GM23338 (cell line): ENCODE results near the gene AK4. TPM values are rescaled to one million over a fixed set of nuclear protein-coding genes. Genes with fewer than 3 reads are reported as not detected.
"Not testable (repeated sequence)": the region's sequence is repeated elsewhere in the genome, so short reads cannot be mapped to it uniquely, and the experiment has no call there.

Experiments
- ATAC-seq: fragments of 200-7000 bp; cut with Tn5 transposase; 3 replicates; pipeline ENCODE4 v1.9.1; 2020
- DNase-seq: peaks from one replicate; pipeline ENCODE4 v3.0.0-alpha.2; 2015; ENCODE audit warnings: low spot score
- H2AFZ ChIP-seq: fragments of 200-600 bp; sonication (generic); 2 replicates; pipeline ENCODE4 v1.8.0; 2016; ENCODE audit warnings: antibody characterized with exemption, mild to moderate bottlenecking, moderate library complexity
- H3F3A ChIP-seq: fragments of 200-600 bp; sonication (generic); replicated peaks from 2 replicates; pipeline ENCODE4 v1.8.0; 2017; ENCODE audit warnings: antibody characterized with exemption, mixed run types, low read depth
- H3K27ac ChIP-seq: fragments of 200-600 bp; sonication (generic); 2 replicates; pipeline ENCODE4 v1.6.1; 2016; ENCODE audit warnings: low read depth
- H3K27me3 ChIP-seq: fragments of 200-600 bp; sonication (generic); 2 replicates; pipeline ENCODE4 v1.8.0; 2016; ENCODE audit warnings: mild to moderate bottlenecking, mixed run types, moderate library complexity; ENCODE audit not compliant: insufficient read depth
- H3K36me3 ChIP-seq: fragments of 200-600 bp; sonication (generic); 2 replicates; pipeline ENCODE4 v1.8.0; 2016; ENCODE audit warnings: mild to moderate bottlenecking; ENCODE audit not compliant: insufficient read depth
- H3K4me1 ChIP-seq: fragments of 200-600 bp; sonication (generic); 2 replicates; pipeline ENCODE4 v1.8.0; 2016; ENCODE audit warnings: mild to moderate bottlenecking, moderate library complexity; ENCODE audit not compliant: insufficient read depth
- H3K4me2 ChIP-seq: fragments of 200-600 bp; sonication (generic); 2 replicates; pipeline ENCODE4 v1.7.1; 2017; ENCODE audit warnings: mixed run types
- H3K4me3 ChIP-seq: fragments of 200-600 bp; sonication (generic); 2 replicates; pipeline ENCODE4 v1.6.1; 2016; ENCODE audit warnings: mixed run types
- H3K79me2 ChIP-seq: fragments of 200-600 bp; sonication (generic); replicated peaks from 2 replicates; pipeline ENCODE4 v1.8.0; 2017; ENCODE audit warnings: mild to moderate bottlenecking; ENCODE audit not compliant: insufficient read depth
- H3K9me2 ChIP-seq: fragments of 200-600 bp; sonication (generic); 2 replicates; pipeline ENCODE4 v1.8.0; 2017; ENCODE audit not compliant: insufficient read depth
- H4K20me1 ChIP-seq: fragments of 200-600 bp; sonication (generic); replicated peaks from 2 replicates; pipeline ENCODE4 v1.8.0; 2017; ENCODE audit warnings: mild to moderate bottlenecking; ENCODE audit not compliant: insufficient read depth
- H3K27ac Mint-ChIP-seq: 2 replicates; pipeline ENCODE4 v1.8.0; 2020; ENCODE audit warnings: inconsistent platforms, mild to moderate bottlenecking, moderate library complexity, mixed read lengths
- H3K27me3 Mint-ChIP-seq: 3 replicates; pipeline ENCODE4 v1.8.0; 2022; ENCODE audit warnings: low read depth, mild to moderate bottlenecking, moderate library complexity, mixed read lengths, inconsistent platforms; ENCODE audit not compliant: insufficient read depth, poor library complexity
- H3K36me3 Mint-ChIP-seq: 3 replicates; pipeline ENCODE4 v1.8.0; 2021; ENCODE audit warnings: low read depth, mild to moderate bottlenecking, inconsistent platforms, moderate library complexity, mixed read lengths
- H3K4me1 Mint-ChIP-seq: 3 replicates; pipeline ENCODE4 v1.8.0; 2020; ENCODE audit warnings: mild to moderate bottlenecking, inconsistent platforms, mixed read lengths
- H3K4me3 Mint-ChIP-seq: 3 replicates; pipeline ENCODE4 v1.8.0; 2021; ENCODE audit warnings: moderate library complexity, mild to moderate bottlenecking, inconsistent platforms, mixed read lengths
- H3K9me3 Mint-ChIP-seq: 3 replicates; pipeline ENCODE4 v1.8.0; 2020; ENCODE audit warnings: moderate library complexity, mild to moderate bottlenecking, inconsistent platforms, mixed read lengths
- CREB1 ChIP-seq: fragments of 250-450 bp; sonication (Bioruptor Pico); IDR thresholded peaks from 2 replicates; pipeline ENCODE4 v1.5.0; 2020; ENCODE audit warnings: low read depth, mild to moderate bottlenecking, moderate library complexity
- ETS1 ChIP-seq: IDR thresholded peaks from 2 replicates; pipeline ENCODE4 v1.6.1; 2016; ENCODE audit warnings: antibody characterized with exemption
- EZH2 ChIP-seq: fragments of 200-600 bp; sonication (generic); IDR thresholded peaks from one replicate; pipeline ENCODE4 v1.8.0; 2017; ENCODE audit warnings: antibody characterized with exemption, mild to moderate bottlenecking, low read depth; ENCODE audit not compliant: unreplicated experiment
- EZH2phosphoT487 ChIP-seq: fragments of 200-600 bp; sonication (generic); IDR thresholded peaks from one replicate; pipeline ENCODE4 v1.8.1; 2018; ENCODE audit warnings: antibody characterized with exemption; ENCODE audit not compliant: unreplicated experiment
- JUNB ChIP-seq: IDR thresholded peaks from one replicate; pipeline ENCODE4 v1.6.1; 2016; ENCODE audit warnings: antibody characterized with exemption; ENCODE audit not compliant: unreplicated experiment
- NANOG ChIP-seq: IDR thresholded peaks from 2 replicates; pipeline ENCODE4 v1.6.1; 2016; ENCODE audit warnings: antibody characterized with exemption, borderline replicate concordance
- POLR2AphosphoS5 ChIP-seq: IDR thresholded peaks from 2 replicates; pipeline ENCODE4 v1.6.1; 2016; ENCODE audit warnings: antibody characterized with exemption, low read depth
- STAT1 ChIP-seq: IDR thresholded peaks from one replicate; pipeline ENCODE4 v1.6.1; 2016; ENCODE audit warnings: antibody characterized with exemption; ENCODE audit not compliant: unreplicated experiment
- ZNF114 ChIP-seq: fragments of 250-450 bp; sonication (Bioruptor Pico); IDR thresholded peaks from 2 replicates; pipeline ENCODE4 v1.5.0; 2020; ENCODE audit warnings: mild to moderate bottlenecking, moderate library complexity
- ZNF331 ChIP-seq: fragments of 250-450 bp; sonication (Bioruptor Pico); IDR thresholded peaks from 2 replicates; pipeline ENCODE4 v1.5.0; 2020; ENCODE audit warnings: low read depth, mild to moderate bottlenecking, moderate library complexity
- ZNF462 ChIP-seq: fragments of 250-450 bp; sonication (Bioruptor Pico); IDR thresholded peaks from 2 replicates; pipeline ENCODE4 v1.5.0; 2020; ENCODE audit warnings: mild to moderate bottlenecking, moderate library complexity
- long read RNA-seq: library from polyadenylated mRNA; unstranded; transcript quantifications from one replicate; pipeline ENCODE4 v2.0.0, GENCODE V29; 2020; ENCODE audit not compliant: unreplicated experiment
- polyA plus RNA-seq: library from polyadenylated mRNA; unstranded; fragments of >200 nt; fragmentation: Nextera tagmentation; extraction: Ambion mirVana; gene quantifications from 2 replicates; pipeline ENCODE4 v1.2.1, GENCODE V29; 2016
- total RNA-seq: library from RNA; depleted of rRNA; stranded (reverse); fragments of >200 nt; shearing (Covaris generic); gene quantifications from 2 replicates; pipeline ENCODE4 v1.2.3, GENCODE V29; 2014; rRNA removed
- TF ChIP-seq, protein P1 (sequence below), 2 experiments: fragments of 200-600 bp in 1 of 2; sonication (generic) in 1 of 2; conservative IDR thresholded peaks; 2 replicates each; pipeline versions ENCODE4 v1.5.1 to v1.6.1; 2016 to 2017; ENCODE audit warnings: antibody characterized with exemption in 2 of 2, low read depth in 2 of 2, mild to moderate bottlenecking in 2 of 2, moderate library complexity in 1 of 2

Gene AK4
- total RNA-seq = 123 and 137 TPM in 2 replicates
- 111 and 127 TPM in 2 replicates for polyA plus RNA-seq
- long read RNA-seq, full-length matches to known transcripts = 129 of 156 reads
- long read RNA-seq, partial matches to known transcripts = 1 of 156 reads
- long read RNA-seq, other reads (novel, unspliced or antisense) = 26 of 156 reads

DNA sequence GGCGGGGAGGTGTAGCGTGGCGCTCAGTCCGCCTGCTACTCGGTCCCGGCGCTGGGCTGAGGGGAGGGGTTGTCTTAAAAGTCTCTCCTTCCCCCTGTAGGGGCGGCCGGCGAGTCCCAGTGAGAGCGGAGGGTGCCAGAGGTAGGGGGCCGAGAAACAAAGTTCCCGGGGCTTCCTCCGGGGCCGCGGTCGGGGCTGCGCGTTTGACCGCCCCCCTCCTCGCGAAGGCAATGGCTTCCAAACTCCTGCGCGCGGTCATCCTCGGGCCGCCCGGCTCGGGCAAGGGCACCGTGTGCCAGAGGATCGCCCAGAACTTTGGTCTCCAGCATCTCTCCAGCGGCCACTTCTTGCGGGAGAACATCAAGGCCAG lies at the start of gene AK4:
TSS of gene AK4 (plus strand) at position 26 of the 370 bp plus-strand sequence. CDS start at position 231, 205 bp downstream.
- Histone ChIP-seq H3K4me2 (peak within 1 kb of the TSS; percentile 74), H3K79me2 (peaks cover 23% of the 10 kb centered on the region), H3K4me3 (peak within 1 kb of the TSS; percentile 71), H3K27me3 (peaks cover 27% of the 10 kb centered on the region), H2AFZ (peak within 1 kb of the TSS; percentile 88), H3K4me1 (peaks cover 36% of the 10 kb centered on the region), H3K27ac (peak within 1 kb of the TSS; percentile 86), H3F3A (peaks cover 25% of the 10 kb centered on the region)
- not testable (repeated sequence) for H4K20me1 ChIP-seq, H3K9me3 Mint-ChIP-seq, H3K36me3 ChIP-seq, DNase-seq, H3K9me2 ChIP-seq
- peaks cover 57% of the 10 kb centered on the region for H3K4me1 Mint-ChIP-seq
- peak within 1 kb of the TSS; percentile 93 for H3K4me3 Mint-ChIP-seq
- peaks cover 11% of the 10 kb centered on the region for H3K36me3 Mint-ChIP-seq
- H3K27me3 Mint-ChIP-seq = peaks cover 18% of the 10 kb centered on the region
- ATAC-seq = peak; percentile 43
- H3K27ac Mint-ChIP-seq = peak within 1 kb of the TSS; percentile 89

- no peaks in the 10 kb centered on the region for H3K9me2 ChIP-seq
- no peaks in the 10 kb centered on the region for H3F3A ChIP-seq
- no peak overlapping the region for H3K27ac ChIP-seq
- no peak for ATAC-seq
- H2AFZ ChIP-seq = no peak overlapping the region
- no peaks in the 10 kb centered on the region for H3K36me3 ChIP-seq
- H3K9me3 Mint-ChIP-seq = peaks cover 3% of the 10 kb centered on the region; the same call in 1 of the 3 replicates
- DNase-seq = no peak
- H3K4me3 ChIP-seq = no peak overlapping the region
- no peaks in the 10 kb centered on the region for H3K36me3 Mint-ChIP-seq
- no peak overlapping the region for H3K4me2 ChIP-seq
- H3K27ac Mint-ChIP-seq = no peak overlapping the region; the same call in 1 of the 2 replicates
- H3K4me1 ChIP-seq = no peaks in the 10 kb centered on the region
- H3K27me3 ChIP-seq = no peaks in the 10 kb centered on the region
- no peaks in the 10 kb centered on the region for H3K4me1 Mint-ChIP-seq
- no peak overlapping the region for H3K4me3 Mint-ChIP-seq
- no peaks in the 10 kb centered on the region for H4K20me1 ChIP-seq
- H3K27me3 Mint-ChIP-seq = peaks cover 2% of the 10 kb centered on the region
- H3K79me2 ChIP-seq = no peaks in the 10 kb centered on the region
- TF ChIP-seq ZNF462 (CRISPR knock-in tag) (no peak), ZNF331 (no peak), ZNF114 (CRISPR knock-in tag) (no peak), EZH2 (no peak), JUNB (no peak), STAT1 (no peak), ETS1 (no peak), POLR2AphosphoS5 (no peak), EZH2phosphoT487 (no peak), NANOG (no peak), CREB1 (no peak)
- TF ChIP-seq, protein P1, sequence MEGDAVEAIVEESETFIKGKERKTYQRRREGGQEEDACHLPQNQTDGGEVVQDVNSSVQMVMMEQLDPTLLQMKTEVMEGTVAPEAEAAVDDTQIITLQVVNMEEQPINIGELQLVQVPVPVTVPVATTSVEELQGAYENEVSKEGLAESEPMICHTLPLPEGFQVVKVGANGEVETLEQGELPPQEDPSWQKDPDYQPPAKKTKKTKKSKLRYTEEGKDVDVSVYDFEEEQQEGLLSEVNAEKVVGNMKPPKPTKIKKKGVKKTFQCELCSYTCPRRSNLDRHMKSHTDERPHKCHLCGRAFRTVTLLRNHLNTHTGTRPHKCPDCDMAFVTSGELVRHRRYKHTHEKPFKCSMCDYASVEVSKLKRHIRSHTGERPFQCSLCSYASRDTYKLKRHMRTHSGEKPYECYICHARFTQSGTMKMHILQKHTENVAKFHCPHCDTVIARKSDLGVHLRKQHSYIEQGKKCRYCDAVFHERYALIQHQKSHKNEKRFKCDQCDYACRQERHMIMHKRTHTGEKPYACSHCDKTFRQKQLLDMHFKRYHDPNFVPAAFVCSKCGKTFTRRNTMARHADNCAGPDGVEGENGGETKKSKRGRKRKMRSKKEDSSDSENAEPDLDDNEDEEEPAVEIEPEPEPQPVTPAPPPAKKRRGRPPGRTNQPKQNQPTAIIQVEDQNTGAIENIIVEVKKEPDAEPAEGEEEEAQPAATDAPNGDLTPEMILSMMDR (conservative IDR thresholded peaks at IDR 0.05; ENCODE audit: low read depth in 2 of 2) = no peak
Measured at GRCh38 chr1:65103807-65104206, 44.2 kb upstream of the AK4 start.
